Stimulated activated CD8-positive, alpha-beta memory T cell treated with anti-CD3 and anti-CD28 coated beads, Interleukin-15, amount 100 ng/mL, for 4 hours (primary cell): ENCODE results near the gene F3.
"Not testable (repeated sequence)": the region's sequence is repeated elsewhere in the genome, so short reads cannot be mapped to it uniquely, and the experiment has no call there.

Source experiments
- DNase-seq, 2 donors: peaks; one replicate each; pipeline ENCODE4 v3.0.0-alpha.2; 2020; ENCODE audit warnings: low read depth in 2 of 2

The F3 gene

GRCh38 chr1:94541246-94542087, at the start of gene F3:
TSS of gene F3 (minus strand) at chr1:94541759. CDS start at chr1:94541636, 123 bp downstream.
- peak; percentile 59 to 66 for DNase-seq

- no peak for DNase-seq
These were observed 48.9 kb upstream of the F3 start for GRCh38 chr1:94590203-94591137.

- DNase-seq = no peak
These were observed 48.2 kb upstream of the F3 start for GRCh38 chr1:94589728-94590127.

GRCh38 chr1:94582565-94582964, 41.0 kb upstream of the F3 start:
- DNase-seq = no peak

GRCh38 chr1:94580367-94581115, 39.0 kb upstream of the F3 start:
- no peak for DNase-seq

GRCh38 chr1:94579876-94580294, 38.3 kb upstream of the F3 start:
- DNase-seq = no peak

GRCh38 chr1:94578856-94579255, 37.3 kb upstream of the F3 start:
- DNase-seq = no peak

- not testable (repeated sequence) for DNase-seq
These were observed 32.4 kb upstream of the F3 start for GRCh38 chr1:94573917-94574316.

- DNase-seq = no peak
These were observed 31.2 kb upstream of the F3 start for GRCh38 chr1:94572780-94573179.

- DNase-seq = not testable (repeated sequence)
These were observed 29.4 kb upstream of the F3 start for GRCh38 chr1:94570965-94571364.

- not testable (repeated sequence) for DNase-seq
These were observed 27.2 kb upstream of the F3 start for GRCh38 chr1:94568806-94569205.

- DNase-seq = not testable (repeated sequence)
These were observed 26.5 kb upstream of the F3 start for GRCh38 chr1:94567975-94568607.

- DNase-seq = not testable (repeated sequence)
These were observed 24.9 kb upstream of the F3 start for GRCh38 chr1:94566436-94566835.

GRCh38 chr1:94565901-94566300, 24.3 kb upstream of the F3 start:
- DNase-seq = no peak

GRCh38 chr1:94562519-94563260, 21.1 kb upstream of the F3 start:
- DNase-seq = no peak

- no peak for DNase-seq
These were observed 18.8 kb upstream of the F3 start for GRCh38 chr1:94560333-94560732.

GRCh38 chr1:94559921-94560320, 18.4 kb upstream of the F3 start:
- DNase-seq = no peak

GRCh38 chr1:94555091-94555490, 13.5 kb upstream of the F3 start:
- DNase-seq = no peak

GRCh38 chr1:94554580-94554979, 13.0 kb upstream of the F3 start:
- DNase-seq = no peak

GRCh38 chr1:94553931-94554330, 12.4 kb upstream of the F3 start:
- no peak for DNase-seq

- DNase-seq = no peak
These were observed 11.8 kb upstream of the F3 start for GRCh38 chr1:94553323-94553730.
